Sigmoid colon (tissue), 4 donors: ENCODE data around the gene MXRA5.

Experiments used
- POLR2AphosphoS5 ChIP-seq, 4 donors: sonication (generic); formaldehyde crosslinking; IDR thresholded peaks; one replicate each; pipeline ENCODE4 v1.6.1; 2017; ENCODE audit warnings: antibody characterized with exemption in 4 of 4
- TF ChIP-seq, protein P1 (sequence below), 4 experiments: fragments of 450-650 bp in 3 of 4; fragments of 200-600 bp in 1 of 4; IDR thresholded peaks; one replicate each; pipeline ENCODE4 v1.5.1; 2016 to 2019; ENCODE audit warnings: antibody characterized with exemption in 4 of 4, mild to moderate bottlenecking in 3 of 4, moderate library complexity in 2 of 4

DNA sequence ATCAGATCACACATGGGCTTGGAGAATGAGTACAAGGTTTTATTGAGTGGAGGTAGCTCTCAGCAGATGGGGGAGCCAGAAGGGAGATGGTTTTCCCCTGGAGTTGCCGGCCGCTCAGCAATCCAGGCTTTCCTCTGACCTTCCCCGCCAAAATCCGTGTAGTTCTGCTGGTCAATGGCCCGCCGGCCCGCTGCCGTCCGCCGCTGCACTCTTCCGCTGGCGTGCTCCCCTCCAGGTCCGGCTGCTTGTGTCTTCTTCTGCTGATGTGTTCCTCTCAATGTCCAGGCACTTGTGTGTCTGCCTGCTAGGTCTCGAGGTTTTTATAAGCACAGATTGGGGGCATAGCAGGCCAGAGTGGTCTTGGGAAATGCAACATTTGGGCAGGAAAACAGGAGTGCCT, 14.4 kb upstream of the MXRA5 start:
- no peak for TF ChIP-seq POLR2AphosphoS5 (IDR thresholded peaks at IDR 0.05)
- TF ChIP-seq, protein P1, sequence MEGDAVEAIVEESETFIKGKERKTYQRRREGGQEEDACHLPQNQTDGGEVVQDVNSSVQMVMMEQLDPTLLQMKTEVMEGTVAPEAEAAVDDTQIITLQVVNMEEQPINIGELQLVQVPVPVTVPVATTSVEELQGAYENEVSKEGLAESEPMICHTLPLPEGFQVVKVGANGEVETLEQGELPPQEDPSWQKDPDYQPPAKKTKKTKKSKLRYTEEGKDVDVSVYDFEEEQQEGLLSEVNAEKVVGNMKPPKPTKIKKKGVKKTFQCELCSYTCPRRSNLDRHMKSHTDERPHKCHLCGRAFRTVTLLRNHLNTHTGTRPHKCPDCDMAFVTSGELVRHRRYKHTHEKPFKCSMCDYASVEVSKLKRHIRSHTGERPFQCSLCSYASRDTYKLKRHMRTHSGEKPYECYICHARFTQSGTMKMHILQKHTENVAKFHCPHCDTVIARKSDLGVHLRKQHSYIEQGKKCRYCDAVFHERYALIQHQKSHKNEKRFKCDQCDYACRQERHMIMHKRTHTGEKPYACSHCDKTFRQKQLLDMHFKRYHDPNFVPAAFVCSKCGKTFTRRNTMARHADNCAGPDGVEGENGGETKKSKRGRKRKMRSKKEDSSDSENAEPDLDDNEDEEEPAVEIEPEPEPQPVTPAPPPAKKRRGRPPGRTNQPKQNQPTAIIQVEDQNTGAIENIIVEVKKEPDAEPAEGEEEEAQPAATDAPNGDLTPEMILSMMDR (IDR thresholded peaks at IDR 0.05) = no peak
